Germinal center (tissue), 1 donor: ENCODE measurements around the gene SLC25A39.
"Not testable (repeated sequence)": the region's sequence is repeated elsewhere in the genome, so short reads cannot be mapped to it uniquely, and the experiment has no call there.

Experiments used
- DNase-seq: peaks from one replicate; pipeline ENCODE4 v3.0.0; 2012; ENCODE audit warnings: mixed read lengths, low spot score

Gene SLC25A39

GRCh38 chr17:44353672-44354331 lies 29.2 kb upstream of the SLC25A39 start:
- no peak for DNase-seq

- no peak for DNase-seq
These were observed 28.4 kb upstream of the SLC25A39 start for GRCh38 chr17:44352828-44353671.

DNA sequence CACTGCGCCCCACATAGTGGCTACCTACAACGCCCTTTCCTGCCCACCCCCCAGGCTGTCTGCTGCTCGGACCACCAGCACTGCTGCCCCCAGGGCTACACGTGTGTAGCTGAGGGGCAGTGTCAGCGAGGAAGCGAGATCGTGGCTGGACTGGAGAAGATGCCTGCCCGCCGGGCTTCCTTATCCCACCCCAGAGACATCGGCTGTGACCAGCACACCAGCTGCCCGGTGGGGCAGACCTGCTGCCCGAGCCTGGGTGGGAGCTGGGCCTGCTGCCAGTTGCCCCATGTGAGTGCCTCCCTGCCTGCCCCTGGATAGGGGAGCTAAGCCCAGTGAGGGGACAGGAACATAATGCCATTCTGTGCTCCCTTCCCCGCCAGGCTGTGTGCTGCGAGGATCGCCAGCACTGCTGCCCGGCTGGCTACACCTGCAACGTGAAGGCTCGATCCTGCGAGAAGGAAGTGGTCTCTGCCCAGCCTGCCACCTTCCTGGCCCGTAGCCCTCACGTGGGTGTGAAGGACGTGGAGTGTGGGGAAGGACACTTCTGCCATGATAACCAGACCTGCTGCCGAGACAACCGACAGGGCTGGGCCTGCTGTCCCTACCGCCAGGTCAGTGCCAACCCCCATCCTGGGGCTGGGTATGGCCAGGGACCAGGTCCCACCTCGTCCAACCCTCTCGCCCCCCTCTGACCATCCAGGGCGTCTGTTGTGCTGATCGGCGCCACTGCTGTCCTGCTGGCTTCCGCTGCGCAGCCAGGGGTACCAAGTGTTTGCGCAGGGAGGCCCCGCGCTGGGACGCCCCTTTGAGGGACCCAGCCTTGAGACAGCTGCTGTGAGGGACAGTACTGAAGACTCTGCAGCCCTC lies 27.6 kb upstream of the SLC25A39 start:
- no peak for DNase-seq

DNA sequence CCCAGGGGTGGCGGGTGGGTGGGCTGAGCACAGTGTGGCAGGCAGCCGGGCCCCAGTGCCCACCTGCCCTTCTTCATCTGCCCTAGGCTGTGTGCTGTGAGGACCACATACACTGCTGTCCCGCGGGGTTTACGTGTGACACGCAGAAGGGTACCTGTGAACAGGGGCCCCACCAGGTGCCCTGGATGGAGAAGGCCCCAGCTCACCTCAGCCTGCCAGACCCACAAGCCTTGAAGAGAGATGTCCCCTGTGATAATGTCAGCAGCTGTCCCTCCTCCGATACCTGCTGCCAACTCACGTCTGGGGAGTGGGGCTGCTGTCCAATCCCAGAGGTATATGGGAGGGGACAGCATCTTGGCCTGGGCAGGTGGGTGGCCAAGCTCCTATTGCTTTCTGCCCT lies 26.8 kb upstream of the SLC25A39 start:
- no peak for DNase-seq

GRCh38 chr17:44350733-44351226 lies 26.2 kb upstream of the SLC25A39 start:
- DNase-seq, result peak; percentile 85

- no peak for DNase-seq
These were observed 25.0 kb upstream of the SLC25A39 start for GRCh38 chr17:44349553-44350070.

GRCh38 chr17:44348988-44349364 lies 24.4 kb upstream of the SLC25A39 start:
- DNase-seq, result no peak

GRCh38 chr17:44348234-44348987 lies 23.8 kb upstream of the SLC25A39 start:
- DNase-seq, result peak; percentile 84

- not testable (repeated sequence) for DNase-seq
These were observed 22.8 kb upstream of the SLC25A39 start for GRCh38 chr17:44347206-44348055.

GRCh38 chr17:44346064-44346844 lies 21.6 kb upstream of the SLC25A39 start:
- peak; percentile 14 for DNase-seq

GRCh38 chr17:44345454-44346026 lies 20.9 kb upstream of the SLC25A39 start:
- DNase-seq, result peak; percentile 69

- DNase-seq, result peak; percentile 97
These were observed 20.4 kb upstream of the SLC25A39 start, which contains the start of gene GRN for GRCh38 chr17:44344939-44345453. TSS of gene GRN (plus strand) at chr17:44345302. CDS start at chr17:44349165, 3,863 bp downstream.

GRCh38 chr17:44343510-44344209 lies 19.0 kb upstream of the SLC25A39 start:
- DNase-seq, result no peak

DNA sequence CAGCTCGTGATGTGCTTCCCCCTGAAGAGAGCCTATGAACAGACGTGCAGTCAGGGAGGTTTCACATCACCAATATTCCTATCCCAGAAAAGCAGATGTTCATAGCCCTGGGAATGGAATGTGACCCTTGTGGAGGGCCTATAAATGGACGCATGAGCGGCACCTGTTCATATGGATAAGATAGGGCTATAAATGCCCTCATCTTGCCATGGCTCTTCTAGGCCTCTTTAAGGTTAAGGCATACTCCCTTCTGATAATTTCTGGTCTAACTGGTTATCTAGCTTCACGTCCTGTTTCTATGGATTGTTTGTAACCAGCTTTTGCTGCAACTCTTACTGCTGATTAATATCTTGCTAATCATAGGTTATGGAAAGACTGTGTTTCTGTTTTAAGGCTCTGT lies 15.9 kb upstream of the SLC25A39 start:
- DNase-seq, result not testable (repeated sequence)

DNA sequence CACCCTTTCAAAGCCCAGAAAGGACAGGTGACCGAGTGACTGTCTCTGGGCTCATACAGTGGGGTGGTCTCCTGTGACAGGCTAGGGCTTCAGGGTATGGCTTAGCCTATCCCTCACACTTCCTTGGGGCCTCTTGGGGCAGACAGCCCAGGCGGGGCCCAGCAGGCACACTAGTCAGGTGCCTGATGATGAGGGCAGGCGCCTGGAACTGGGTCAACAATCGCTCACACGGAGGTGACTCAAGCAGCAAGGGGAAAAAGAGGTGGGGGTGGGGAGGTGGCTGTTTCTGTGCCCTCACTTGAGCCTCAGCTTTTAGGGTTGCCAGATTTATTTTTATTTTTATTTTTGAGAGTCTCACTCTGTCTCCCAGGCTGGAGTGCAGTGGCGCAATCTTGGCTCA lies 14.1 kb upstream of the SLC25A39 start:
- DNase-seq, result no peak

DNA sequence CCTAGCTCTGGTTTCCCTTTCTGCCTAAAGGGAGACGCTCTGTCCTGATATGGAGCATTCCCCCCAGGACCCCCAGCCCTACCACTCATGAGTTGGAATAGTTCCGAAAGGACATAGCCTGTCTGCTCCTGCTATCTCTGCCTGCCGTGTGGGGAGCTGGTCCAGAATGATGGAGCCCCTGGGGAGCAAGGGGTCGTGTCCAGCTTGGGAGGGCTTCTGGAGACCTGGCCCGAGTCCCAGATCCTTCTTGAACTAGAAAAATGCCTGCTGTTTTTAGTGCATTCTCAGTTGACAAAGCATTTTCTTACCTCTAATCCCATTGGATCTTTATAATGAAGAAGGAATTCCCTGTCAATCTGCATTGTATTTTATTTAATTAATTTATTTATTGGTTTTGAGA lies 11.3 kb upstream of the SLC25A39 start:
- DNase-seq, result no peak

DNA sequence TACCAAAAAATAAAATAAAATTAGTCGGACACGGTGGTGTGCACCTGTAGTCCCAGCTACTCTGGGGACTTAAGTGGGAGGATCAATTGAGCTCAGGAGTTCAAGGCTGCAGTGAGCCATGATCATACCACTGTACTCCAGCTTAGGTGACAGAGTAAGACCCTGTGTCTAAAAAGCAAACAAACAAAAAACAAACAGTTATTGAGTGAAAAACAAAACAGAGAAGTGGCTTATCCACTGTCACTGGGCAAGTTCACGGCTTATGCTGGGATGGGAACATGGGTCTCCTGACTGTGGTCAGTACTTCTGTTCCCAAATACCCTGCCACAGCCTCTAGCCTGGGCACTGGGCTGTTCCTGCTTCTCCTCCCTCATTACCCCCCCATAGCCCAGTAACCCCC lies 10.9 kb upstream of the SLC25A39 start:
- DNase-seq, result no peak

- no peak for DNase-seq
These were observed 10.1 kb upstream of the SLC25A39 start for GRCh38 chr17:44334727-44335126.
